Sigmoid colon (tissue), 7 donors: ENCODE results near the gene PCOLCE2. TPM values are rescaled to one million over a fixed set of nuclear protein-coding genes. Genes with fewer than 3 reads are reported as not detected.

Experiments used
- DNase-seq: peaks from one replicate; pipeline ENCODE4 v3.0.0-alpha.2; 2019
- H3K27ac ChIP-seq, 4 donors: fragments of 200-600 bp; sonication (generic); one replicate each; pipeline ENCODE4 v1.5.1; 2016 to 2019; ENCODE audit warnings: mild to moderate bottlenecking in 1 of 4
- H3K27me3 ChIP-seq, 3 donors: fragments of 200-600 bp; sonication (generic); one replicate each; pipeline ENCODE4 v1.5.1; 2019; ENCODE audit warnings: mild to moderate bottlenecking in 1 of 3
- H3K36me3 ChIP-seq, 4 donors: fragments of 200-600 bp; sonication (generic); one replicate each; pipeline ENCODE4 v1.5.1; 2016 to 2019
- H3K4me1 ChIP-seq, 4 donors: fragments of 200-600 bp; sonication (generic); one replicate each; pipeline ENCODE4 v1.5.1; 2017 to 2019
- H3K4me3 ChIP-seq, 4 donors: fragments of 200-600 bp; sonication (generic); one replicate each; pipeline ENCODE4 v1.5.1; 2017 to 2019; ENCODE audit warnings: mild to moderate bottlenecking in 2 of 4, moderate library complexity in 1 of 4
- H3K9me3 ChIP-seq, 4 donors: fragments of 200-600 bp in 3 of 4; sonication (generic) in 3 of 4; one replicate each; pipeline versions ENCODE4 v1.5.1 to v1.6.1; 2013 to 2019
- EP300 ChIP-seq, 4 donors: sonication (generic); formaldehyde crosslinking; IDR thresholded peaks; one replicate each; pipeline ENCODE4 v1.6.1; 2017; ENCODE audit warnings: antibody characterized with exemption in 4 of 4
- POLR2A ChIP-seq, 2 donors: fragments of 450-650 bp; IDR thresholded peaks; one replicate each; pipeline ENCODE4 v1.6.1; 2016; ENCODE audit warnings: antibody characterized with exemption in 2 of 2, mild to moderate bottlenecking in 2 of 2, moderate library complexity in 2 of 2
- POLR2AphosphoS5 ChIP-seq, 4 donors: sonication (generic); formaldehyde crosslinking; IDR thresholded peaks; one replicate each; pipeline ENCODE4 v1.6.1; 2017; ENCODE audit warnings: antibody characterized with exemption in 4 of 4
- WGBS, 2 donors: extraction: QIAGEN DNeasy Blood & Tissue Kit; methylation state at CpG; one replicate each; pipeline ENCODE4 v1.1.7; 2013; 5-methylcytosine and 5-hydroxymethylcytosine counted together
- intact Hi-C: fragments of 100-400 bp; cut with DNase I; formaldehyde crosslinking; loops from one replicate; pipeline ENCODE4 v1.15.1; 2023
- polyA plus RNA-seq, 3 donors: library from polyadenylated mRNA; stranded (reverse); fragments of 200-250 nt; gene quantifications; one replicate each; pipeline ENCODE4 v1.2.3, GENCODE V29; 2013
- total RNA-seq, 4 donors: library from RNA; depleted of rRNA; stranded (reverse); fragments of >200 nt; gene quantifications; one replicate each; pipeline ENCODE4 v1.1.0, GENCODE V29; 2016
- TF ChIP-seq, protein P1 (sequence below), 4 experiments: fragments of 450-650 bp in 3 of 4; fragments of 200-600 bp in 1 of 4; IDR thresholded peaks; one replicate each; pipeline ENCODE4 v1.5.1; 2016 to 2019; ENCODE audit warnings: antibody characterized with exemption in 4 of 4, mild to moderate bottlenecking in 3 of 4, moderate library complexity in 2 of 4
- donor health status: healthy with polysubstance abuse.
- donor health status: Bipolar disorder and iron deficiency.
- donor health status: healthy.

The PCOLCE2 gene
- total and polyA plus RNA-seq, 7 donors, result 3.6 to 33.9 (median 16.3) TPM; not detected in 1

DNA sequence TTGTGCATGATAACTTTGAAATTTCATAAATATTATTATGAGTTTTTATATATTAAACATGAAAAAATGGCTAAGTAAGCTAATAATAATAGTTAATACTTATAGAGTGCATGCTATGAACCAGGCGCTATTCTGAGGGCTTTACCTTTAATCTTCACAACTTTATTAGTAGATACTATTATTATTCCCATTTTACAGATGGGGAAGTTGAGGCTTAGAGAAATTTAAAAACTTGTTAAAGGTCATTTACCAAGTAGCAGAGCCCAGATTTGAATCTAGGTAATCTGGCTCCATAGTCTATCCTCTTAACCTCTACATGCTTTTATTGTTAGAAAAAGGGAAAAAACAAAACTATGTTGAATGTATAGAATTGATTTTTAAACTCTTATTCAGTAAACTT is 104.7 kb downstream of the PCOLCE2 start:
- H3K4me3 ChIP-seq, result no peak overlapping the region
- no peaks in the 10 kb centered on the region for H3K27me3 ChIP-seq
- H3K27ac ChIP-seq, result no peak overlapping the region
- H3K4me1 ChIP-seq, result no peaks in the 10 kb centered on the region
- H3K9me3 ChIP-seq, result no peaks in the 10 kb centered on the region
- WGBS, 2 donors, result 42 to 94% methylated on average over 1 of the region's 1 CpG
- no peak for TF ChIP-seq POLR2A (IDR thresholded peaks at IDR 0.05)
- TF ChIP-seq EP300 (IDR thresholded peaks at IDR 0.05), result no peak
- TF ChIP-seq, protein P1, sequence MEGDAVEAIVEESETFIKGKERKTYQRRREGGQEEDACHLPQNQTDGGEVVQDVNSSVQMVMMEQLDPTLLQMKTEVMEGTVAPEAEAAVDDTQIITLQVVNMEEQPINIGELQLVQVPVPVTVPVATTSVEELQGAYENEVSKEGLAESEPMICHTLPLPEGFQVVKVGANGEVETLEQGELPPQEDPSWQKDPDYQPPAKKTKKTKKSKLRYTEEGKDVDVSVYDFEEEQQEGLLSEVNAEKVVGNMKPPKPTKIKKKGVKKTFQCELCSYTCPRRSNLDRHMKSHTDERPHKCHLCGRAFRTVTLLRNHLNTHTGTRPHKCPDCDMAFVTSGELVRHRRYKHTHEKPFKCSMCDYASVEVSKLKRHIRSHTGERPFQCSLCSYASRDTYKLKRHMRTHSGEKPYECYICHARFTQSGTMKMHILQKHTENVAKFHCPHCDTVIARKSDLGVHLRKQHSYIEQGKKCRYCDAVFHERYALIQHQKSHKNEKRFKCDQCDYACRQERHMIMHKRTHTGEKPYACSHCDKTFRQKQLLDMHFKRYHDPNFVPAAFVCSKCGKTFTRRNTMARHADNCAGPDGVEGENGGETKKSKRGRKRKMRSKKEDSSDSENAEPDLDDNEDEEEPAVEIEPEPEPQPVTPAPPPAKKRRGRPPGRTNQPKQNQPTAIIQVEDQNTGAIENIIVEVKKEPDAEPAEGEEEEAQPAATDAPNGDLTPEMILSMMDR (IDR thresholded peaks at IDR 0.05), result no peak
- TF ChIP-seq POLR2AphosphoS5 (IDR thresholded peaks at IDR 0.05), result no peak
- intact Hi-C loops, result no loop called here
- no peak for DNase-seq
- H3K36me3 ChIP-seq, result peaks cover 0 to 19% (median 5%) of the 10 kb centered on the region in 4 donors

DNA sequence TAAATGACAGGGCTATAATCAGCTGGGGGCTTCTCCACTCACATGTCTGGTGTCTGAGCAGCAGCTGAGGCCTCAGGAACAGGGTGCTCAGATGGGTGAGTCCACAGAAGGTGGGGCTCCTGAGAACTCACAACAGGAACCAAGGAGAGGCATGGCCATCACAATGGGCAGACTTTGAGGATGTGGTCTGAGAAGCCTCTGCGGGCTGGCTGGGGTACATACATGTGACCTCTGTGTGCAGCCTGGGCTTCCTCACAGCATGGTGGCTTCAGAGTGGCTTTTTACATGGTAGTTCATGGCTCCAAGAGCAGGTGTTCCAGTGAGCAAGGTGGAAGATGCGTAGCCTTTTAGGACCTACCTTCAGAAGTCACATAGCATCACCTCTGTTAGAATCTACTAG is 106.3 kb downstream of the PCOLCE2 start:
- DNase-seq, result no peak
- TF ChIP-seq EP300 (IDR thresholded peaks at IDR 0.05) (no peak), POLR2A (IDR thresholded peaks at IDR 0.05) (no peak), POLR2AphosphoS5 (IDR thresholded peaks at IDR 0.05) (no peak)
- TF ChIP-seq, protein P1 (IDR thresholded peaks at IDR 0.05), result no peak
- Histone ChIP-seq H3K36me3 (peaks cover 0 to 19% (median 5%) of the 10 kb centered on the region in 4 donors), H3K4me3 (no peak overlapping the region), H3K4me1 (peaks cover 0 to 7% (median 0%) of the 10 kb centered on the region in 4 donors), H3K27ac (no peak overlapping the region), H3K27me3 (no peaks in the 10 kb centered on the region), H3K9me3 (no peaks in the 10 kb centered on the region)
- WGBS, 2 donors, result 95% methylated on average over 2 of the region's 2 CpGs
- intact Hi-C loops, result no loop called here

DNA sequence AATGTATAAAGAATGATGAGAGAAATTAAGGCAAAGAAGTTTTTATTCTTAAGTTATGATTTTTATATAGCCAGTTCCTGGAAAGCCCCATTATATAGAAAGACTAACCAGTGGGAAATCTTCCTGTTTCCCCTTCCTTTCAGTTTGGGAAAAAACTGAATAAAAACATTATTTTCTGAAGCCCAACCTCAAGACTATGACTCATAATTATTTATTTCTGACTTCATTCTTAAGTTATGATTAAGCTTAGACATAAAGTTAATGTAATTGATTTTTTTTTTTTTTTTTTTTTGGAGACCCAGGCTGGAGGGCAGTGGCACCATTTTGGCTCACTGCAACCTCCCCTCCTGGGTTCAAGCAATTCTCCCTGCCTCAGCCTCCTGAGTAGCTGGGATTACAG is 109.3 kb downstream of the PCOLCE2 start:
- intact Hi-C loops, result no loop called here
- DNase-seq, result no peak
- TF ChIP-seq EP300 (IDR thresholded peaks at IDR 0.05) (no peak), POLR2A (IDR thresholded peaks at IDR 0.05) (no peak), POLR2AphosphoS5 (IDR thresholded peaks at IDR 0.05) (no peak)
- TF ChIP-seq, protein P1 (IDR thresholded peaks at IDR 0.05), result no peak
- H3K4me1 ChIP-seq, result peaks cover 0 to 7% (median 0%) of the 10 kb centered on the region in 4 donors
- H3K9me3 ChIP-seq, result no peaks in the 10 kb centered on the region
- H3K36me3 ChIP-seq, result peaks cover 0 to 10% (median 3%) of the 10 kb centered on the region in 4 donors
- H3K27me3 ChIP-seq, result no peaks in the 10 kb centered on the region
- no peak overlapping the region for H3K27ac ChIP-seq
- no peak overlapping the region for H3K4me3 ChIP-seq

DNA sequence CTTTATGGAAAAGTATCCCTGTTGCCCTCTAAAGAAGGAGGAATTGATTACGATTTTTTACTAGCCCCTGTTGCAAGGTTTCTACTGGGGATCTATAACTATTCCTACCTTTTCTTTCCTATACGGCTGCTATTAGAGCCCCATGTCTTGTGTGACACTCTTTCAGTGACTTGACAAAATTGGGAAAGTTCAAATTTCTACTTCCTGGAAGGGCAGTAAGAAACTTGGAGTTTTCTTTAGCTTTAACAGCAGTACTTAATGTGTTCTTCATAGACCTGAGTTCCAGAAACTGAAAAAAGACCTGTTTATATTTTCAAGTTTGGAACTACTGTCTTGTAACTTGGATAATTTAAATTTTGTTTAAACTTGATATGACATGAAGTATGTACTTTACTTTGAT is 110.3 kb downstream of the PCOLCE2 start:
- Histone ChIP-seq H3K27ac (no peak overlapping the region), H3K9me3 (no peaks in the 10 kb centered on the region), H3K36me3 (peaks cover 0 to 8% (median 2%) of the 10 kb centered on the region in 4 donors), H3K4me1 (peaks cover 0 to 7% (median 0%) of the 10 kb centered on the region in 4 donors), H3K4me3 (no peak overlapping the region), H3K27me3 (no peaks in the 10 kb centered on the region)
- TF ChIP-seq, protein P1 (IDR thresholded peaks at IDR 0.05), result no peak
- TF ChIP-seq POLR2AphosphoS5 (IDR thresholded peaks at IDR 0.05) (no peak), EP300 (IDR thresholded peaks at IDR 0.05) (no peak), POLR2A (IDR thresholded peaks at IDR 0.05) (no peak)
- intact Hi-C loops, result no loop called here
- 65 to 86% methylated on average over 2 of the region's 2 CpGs for WGBS, 2 donors
- DNase-seq, result no peak

DNA sequence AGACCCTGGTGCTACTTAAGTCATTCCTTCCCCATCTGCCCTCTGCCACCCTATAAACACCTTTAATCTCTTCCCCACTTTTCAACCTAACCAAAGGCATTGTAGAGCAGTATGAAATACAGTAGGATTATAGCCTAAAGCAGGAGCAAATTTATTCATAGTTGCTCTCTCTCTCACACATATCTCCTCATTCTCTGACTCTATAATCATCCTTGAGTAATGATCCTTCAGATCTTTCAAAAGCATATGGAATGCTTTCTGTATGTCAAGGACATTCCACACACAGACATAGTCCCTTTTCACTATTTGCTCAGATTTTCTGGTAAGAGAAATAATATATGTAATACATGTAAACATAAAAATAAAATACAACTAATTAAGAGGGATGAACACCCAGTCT is 111.0 kb downstream of the PCOLCE2 start:
- intact Hi-C loops, result no loop called here
- TF ChIP-seq EP300 (IDR thresholded peaks at IDR 0.05) (no peak), POLR2A (IDR thresholded peaks at IDR 0.05) (no peak), POLR2AphosphoS5 (IDR thresholded peaks at IDR 0.05) (no peak)
- TF ChIP-seq, protein P1 (IDR thresholded peaks at IDR 0.05), result no peak
- no peaks in the 10 kb centered on the region for H3K27me3 ChIP-seq
- peaks cover 0 to 7% (median 0%) of the 10 kb centered on the region in 4 donors for H3K4me1 ChIP-seq
- no peak overlapping the region for H3K4me3 ChIP-seq
- no peak for DNase-seq
- H3K9me3 ChIP-seq, result no peaks in the 10 kb centered on the region
- no peak overlapping the region for H3K27ac ChIP-seq
- H3K36me3 ChIP-seq, result peaks cover 0 to 5% (median 2%) of the 10 kb centered on the region in 4 donors
